Activated CD4-positive, alpha-beta T cell treated with anti-CD3 and anti-CD28 coated beads for 24 hours (primary cell): ENCODE data around the gene HS6ST1.

Experiments
- DNase-seq, 2 donors: peaks; one replicate each; pipeline ENCODE4 v3.0.0-alpha.2; 2020; ENCODE audit warnings: low read depth in 2 of 2

Gene HS6ST1

DNA sequence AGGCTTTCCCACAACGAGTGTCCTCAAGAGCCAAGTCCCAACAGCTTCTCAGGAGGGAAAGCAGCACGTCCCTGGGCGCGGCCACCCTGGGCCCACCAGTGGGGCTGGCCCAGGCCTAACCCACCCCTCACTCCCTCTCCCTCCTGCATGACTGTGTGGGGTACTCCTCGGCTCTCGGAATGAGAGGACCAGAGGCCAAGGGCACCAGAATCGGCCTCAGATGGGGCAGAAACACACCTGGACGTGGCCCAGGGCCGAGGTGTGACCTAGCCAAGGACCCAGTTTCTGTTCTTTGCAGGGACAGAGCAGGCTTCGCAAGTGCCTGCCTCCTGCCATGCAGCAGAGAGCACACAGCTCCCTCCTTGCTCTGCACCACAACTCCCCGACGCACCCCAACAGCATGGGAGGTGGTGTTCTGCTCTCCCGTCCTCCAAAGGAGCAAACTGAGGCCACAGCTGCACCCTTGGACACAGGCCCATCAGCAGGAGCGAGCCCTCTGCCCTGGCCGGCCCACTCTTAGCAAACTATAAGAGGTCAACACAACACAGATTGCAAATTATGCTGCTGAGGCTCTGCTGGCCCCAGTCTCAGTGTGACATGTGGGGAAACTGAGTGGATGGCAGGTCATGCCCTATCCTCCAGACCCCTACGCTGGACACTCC lies 19.7 kb downstream of the HS6ST1 start:
- no peak for DNase-seq

DNA sequence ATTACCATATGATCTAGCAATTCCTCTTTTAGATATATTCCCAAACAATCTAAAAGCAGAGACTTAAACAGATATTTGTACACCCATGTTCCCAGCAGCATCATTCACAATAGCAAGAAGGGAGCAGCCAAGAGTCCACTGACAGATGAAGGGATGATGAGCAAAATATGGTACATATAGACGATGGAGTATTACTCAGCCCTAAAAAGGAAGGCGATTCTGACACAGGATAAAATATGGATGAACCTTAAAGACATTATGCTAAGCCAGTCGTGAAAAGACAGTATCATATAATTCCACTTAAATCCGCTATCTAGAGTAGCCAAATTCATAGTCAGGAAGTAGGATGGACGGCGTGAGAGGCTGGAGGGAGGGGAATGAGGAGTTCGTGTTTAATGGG lies 20.4 kb downstream of the HS6ST1 start:
- no peak for DNase-seq

DNA sequence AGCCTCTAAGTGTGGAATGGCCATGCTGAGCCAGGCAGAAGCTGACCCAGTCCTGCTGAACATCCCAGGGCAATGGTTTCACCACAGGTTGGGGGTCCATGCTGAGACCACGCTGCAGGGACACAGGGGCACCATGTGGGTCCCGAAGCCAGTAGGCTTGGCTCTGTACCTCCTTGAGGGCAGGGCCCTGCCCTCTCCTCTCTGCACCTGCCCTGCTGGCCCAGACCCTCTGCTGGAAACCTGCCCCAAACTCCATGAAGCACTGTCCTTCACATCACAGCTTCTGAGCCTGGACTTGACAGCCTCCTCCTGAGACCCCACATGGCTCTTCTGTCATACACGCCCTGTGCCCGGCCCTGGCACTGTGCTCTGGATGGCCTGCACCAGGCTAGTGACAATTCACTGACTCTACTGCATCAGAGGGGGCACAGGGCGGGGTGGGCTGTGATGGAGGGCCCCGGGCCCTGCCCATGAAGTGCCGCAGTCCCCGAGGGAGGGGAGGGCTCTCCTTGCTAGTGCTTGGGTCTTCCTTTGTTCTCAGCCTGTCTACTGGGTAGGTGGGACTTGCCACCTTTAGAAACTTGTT lies 24.7 kb downstream of the HS6ST1 start:
- DNase-seq, result no peak

DNA sequence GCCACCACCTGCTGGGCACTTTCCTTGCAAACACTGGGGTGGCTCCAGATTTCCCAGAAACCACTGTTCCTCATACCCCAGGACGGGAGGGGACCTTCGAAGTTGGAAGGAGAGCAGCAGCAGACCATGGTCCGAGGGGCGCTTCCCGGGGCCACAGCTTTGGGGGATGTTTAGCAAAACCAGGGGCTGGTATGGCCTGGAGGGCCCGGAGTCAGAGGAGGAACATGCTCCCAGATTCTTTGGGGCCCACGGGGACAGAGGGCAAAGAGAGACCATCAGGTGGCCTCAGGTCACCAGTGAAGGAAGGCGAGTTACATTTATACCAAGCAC lies 25.3 kb downstream of the HS6ST1 start:
- no peak for DNase-seq

DNA sequence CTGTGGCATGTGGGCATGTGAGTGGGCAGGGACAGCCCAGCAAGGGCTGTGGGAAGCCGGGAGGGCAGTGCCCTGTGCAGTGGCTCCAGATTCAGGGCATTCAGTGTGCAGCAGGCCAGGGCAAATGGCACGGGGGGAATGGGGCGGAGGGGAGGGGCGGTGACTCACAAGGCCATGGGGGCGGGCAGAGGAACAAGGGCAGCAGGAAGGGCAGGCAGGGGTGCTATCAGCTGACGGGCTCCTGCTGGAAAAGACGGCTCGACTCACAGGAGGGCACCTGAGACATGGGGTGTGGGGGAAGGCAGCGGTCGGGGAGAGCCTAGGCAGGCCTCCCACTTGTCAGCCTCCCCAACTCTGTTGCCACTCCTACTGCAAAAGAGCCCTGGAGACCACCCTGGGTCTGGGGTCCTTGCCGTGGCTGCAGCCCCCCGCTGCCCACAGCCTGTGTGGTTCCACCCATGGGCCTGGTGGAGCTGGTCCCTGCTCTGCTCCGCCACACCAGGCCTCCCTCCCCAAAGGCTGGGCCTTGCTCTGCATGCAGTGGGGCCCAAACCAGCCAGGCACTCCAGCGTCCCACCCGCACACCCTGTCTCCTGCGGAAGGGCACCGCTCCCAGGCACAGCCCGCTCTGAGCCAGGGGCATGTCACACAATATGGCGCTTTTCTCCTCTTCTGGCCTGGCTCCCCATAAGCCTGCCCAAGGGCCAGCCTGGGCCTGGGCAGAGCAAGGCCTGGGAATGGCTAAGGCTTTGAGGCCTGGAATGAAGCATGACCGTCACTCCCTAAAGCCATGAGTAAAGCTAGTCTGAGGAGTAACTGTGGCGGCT lies 25.9 kb downstream of the HS6ST1 start:
- DNase-seq, result no peak

DNA sequence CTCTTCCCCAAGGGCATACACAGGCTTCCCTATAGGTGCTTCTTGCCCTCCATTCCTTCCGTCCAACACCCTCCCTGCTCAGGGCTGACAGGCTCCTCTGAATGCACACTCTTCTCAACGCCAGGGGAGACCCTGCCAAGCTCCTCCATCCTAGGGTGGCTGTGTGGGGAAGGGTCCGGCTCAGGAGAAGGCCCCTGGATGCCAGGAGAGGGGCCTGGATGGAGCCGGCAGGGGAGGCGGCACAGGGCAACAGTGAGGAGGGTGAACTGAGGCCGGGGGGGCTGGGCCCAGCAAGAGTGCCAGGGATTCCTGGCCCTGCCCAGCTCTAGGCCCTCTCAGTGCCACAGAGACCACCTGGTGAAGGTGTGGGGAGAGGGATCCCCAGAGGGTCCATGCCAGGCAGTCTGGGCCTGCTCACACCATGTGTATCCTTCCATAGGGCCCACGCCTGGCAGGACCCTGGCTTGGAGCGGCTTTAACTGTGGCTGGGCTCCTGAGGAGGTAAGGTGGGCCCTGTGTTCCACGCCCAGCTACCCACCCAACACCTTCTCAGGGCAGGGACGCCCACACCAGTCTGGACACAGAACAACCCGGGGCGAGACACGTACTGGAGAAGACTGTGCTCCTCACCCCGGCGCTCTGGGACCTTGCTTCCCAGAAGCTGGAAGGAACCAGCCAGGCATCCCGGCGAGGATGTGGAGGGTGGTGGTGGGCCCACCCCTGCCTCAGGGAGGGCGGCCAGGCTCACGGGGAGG lies 26.6 kb downstream of the HS6ST1 start:
- no peak for DNase-seq

DNA sequence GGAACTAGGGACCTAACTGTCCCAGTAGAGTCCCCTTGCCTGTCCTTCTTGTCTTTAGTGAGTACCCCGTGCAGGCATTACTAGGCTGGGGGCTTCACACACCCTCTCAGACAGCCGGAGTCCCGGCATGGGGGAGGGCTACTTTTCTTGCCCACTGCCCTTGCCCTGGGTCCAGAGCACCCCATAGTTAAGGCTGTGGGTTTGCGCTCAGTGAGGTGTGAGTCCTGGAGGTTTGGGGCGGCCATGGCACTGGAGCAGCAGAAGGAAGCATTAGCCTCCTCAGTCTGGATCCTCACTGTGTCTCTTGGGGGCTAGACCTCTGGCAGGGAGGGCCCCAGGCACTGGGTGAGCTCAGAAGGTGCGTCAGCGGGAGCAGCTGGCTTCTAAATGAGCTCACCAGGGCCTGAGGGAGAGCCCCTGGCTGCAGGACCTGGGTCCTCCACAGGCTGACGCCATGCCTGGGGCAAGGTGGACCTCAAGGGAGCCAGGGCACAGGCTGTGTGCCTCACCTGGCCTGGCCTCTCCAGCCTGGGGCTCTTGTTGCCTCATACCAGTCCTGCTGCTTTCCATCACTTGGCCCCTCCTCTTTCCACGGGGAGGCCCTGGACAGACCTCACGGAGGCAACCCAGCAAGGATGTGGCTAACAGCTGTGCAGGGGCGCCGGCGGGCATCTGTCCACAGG lies 27.4 kb downstream of the HS6ST1 start:
- DNase-seq, result no peak

DNA sequence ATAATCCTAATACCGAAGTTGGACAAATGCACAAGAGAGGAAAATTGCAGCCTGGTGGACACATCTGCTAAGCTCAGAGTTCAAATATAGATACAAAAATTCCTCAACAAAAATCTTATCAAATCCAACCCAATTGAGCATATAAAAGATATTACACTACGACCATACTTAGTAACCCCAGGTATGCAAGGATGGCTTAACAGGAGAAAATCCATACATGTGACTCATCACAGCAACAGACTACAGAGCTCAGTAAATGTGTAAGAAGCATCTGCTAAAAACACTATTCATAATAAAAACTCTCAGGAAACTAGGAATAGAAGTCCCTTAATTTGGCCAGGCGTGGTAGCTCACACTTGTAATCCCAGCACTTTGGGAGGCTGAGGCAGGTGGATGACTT lies 28.3 kb downstream of the HS6ST1 start:
- DNase-seq, result no peak

DNA sequence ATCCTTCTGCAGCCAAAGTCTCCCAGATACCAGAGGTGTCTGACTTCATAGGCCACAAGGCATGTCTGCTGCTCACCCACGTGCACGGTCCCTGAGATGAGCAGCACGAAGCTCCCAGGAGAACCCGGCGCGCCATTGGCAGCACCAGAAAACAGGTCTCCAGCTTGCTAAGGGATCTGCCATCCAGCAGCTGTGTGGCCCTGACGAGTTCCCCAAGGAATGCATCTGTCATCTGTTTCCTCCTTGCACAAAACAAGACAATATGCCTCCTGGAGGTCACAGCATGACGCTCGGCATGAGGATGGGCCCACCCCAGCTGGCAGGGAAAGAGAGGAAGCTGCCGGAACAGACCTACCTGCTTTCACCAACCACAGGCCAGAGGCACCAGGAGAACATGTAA lies 29.2 kb downstream of the HS6ST1 start:
- no peak for DNase-seq

DNA sequence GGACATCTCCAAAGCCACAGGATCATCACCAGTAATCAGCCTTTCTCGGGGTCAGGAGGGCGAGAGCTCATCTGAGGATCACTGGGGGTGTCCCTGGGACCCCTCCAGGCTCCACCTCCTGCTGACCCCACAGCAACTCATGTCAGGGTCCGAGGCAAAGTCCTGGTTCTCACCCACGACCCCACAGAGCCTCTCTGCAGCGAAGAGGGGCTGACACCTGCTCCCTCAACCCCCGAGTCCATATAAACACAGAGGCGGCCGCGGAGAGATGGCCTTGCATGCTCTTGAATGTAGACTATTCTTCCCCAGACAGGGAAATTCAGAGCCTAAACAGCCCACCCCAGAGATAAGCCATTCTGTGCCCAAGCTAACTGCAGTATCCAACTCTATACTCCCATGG lies 29.9 kb downstream of the HS6ST1 start:
- no peak for DNase-seq

DNA sequence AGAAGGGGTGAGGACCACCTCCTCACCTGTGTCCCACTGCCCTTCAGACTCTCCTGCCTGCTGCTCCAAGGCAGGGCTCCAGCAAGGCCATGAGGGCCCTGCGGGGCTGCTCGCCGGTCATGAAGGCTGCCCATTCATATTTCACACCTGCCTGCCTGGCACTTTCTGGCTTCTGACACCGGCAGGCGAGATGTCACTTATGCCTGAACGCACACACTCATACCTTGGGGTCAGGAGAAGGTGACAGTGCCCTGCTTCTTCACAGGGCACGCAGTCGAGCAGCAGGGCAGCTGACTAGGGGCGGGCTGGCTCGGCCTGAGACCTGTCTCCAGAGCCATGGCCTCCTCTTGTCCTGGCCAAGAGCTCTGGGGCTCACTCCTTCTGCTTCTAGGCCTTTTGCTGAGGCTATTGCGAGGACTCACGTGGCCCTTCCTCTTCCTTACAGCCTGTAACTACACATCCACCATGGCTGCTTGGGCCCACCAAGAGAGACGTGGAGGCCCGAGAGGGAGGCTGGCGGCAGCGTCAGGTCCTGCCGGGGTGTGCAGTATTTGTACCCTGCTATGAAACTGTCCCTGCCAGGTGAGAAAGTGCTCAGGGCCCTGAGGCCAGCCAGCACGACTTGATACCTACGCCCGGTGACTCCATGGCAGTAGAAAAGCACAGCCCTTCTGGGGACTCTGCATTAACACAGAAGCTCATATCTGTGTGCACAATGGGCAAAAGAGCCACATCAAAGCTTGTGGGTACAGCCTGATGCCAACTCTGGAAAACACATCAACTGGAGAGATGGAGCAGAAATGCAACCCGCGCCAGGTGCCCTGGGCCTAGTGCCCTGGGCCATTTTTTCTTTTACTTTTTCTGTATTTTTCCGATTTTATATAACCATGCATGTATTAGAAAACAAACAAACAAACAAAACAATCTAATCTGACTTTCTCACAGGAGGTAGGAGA lies 30.6 kb downstream of the HS6ST1 start:
- no peak for DNase-seq

DNA sequence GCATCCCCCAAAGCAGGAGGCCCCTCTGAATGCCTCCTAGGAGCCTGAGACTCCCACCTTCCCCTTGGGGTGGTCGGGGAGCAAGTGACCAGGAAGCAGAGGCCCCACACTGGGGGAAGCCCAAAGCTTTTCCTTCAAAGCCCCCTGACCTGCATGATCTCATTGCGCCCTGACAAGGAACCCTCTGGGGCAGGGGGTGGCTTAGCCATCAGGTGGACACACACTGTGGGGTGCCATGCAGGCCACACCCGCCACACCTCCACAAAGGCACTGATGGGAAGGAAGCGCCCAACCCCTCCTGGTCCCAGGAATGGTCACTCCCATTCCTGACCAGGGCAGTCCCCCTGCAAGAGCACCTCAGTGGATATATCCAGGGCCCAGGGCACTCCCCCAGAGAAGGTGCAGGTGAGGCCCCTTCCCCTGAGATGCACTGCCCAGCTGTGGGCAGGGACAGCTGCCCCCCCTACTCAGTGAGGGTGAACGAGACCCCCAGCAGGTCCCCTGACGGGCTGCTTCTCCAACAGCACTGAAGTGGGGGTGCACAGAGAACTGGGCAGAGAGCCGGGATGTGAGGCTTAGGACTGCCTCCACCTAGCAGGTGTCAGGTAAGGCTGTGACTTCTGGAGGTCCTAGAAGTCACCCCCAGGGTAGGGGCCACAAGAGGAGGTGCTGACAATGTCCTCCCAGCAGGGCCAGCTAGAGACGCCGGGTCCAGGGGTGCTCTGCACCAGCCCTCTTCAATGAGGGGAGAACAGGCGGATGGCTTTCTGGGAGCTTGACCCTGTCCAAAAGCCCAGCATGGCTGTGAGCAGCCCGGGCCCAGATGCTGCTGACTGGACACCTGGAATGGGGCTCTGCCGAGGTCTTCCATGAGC lies 31.5 kb downstream of the HS6ST1 start:
- DNase-seq, result no peak

DNA sequence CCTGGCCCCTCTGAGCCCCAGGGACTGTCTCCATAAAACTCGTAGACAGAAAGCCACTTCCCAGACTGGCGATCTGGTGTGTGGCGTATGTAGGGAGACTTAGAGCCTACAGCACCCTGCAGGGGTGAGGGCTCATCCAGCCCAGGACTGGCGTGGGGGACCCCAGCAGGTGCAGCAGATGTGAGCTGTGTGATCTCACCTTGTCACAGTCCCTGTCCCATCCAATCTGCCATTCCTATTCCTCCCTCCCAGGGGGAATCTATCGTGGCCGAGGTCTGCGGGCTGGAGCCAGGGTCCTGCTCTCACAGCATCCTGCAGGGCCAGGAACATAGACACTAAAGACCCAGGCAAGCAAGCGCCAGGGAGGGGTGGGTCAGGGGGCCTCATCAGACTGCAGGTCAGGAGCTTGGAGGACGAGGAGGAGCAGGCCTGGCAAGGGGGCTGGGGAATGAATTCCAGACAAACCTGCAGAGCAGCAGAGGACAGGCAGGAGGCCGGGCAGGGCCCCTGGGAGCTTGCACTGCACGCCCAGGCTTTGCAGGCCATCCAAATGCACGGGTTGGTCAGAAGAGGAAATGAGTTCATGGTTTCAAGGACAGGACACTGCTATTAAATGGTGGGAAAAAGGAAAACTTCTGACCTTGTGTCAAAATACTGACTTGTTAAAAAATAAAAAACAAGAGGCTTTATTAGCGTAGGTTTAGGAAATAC lies 32.5 kb downstream of the HS6ST1 start:
- no peak for DNase-seq

DNA sequence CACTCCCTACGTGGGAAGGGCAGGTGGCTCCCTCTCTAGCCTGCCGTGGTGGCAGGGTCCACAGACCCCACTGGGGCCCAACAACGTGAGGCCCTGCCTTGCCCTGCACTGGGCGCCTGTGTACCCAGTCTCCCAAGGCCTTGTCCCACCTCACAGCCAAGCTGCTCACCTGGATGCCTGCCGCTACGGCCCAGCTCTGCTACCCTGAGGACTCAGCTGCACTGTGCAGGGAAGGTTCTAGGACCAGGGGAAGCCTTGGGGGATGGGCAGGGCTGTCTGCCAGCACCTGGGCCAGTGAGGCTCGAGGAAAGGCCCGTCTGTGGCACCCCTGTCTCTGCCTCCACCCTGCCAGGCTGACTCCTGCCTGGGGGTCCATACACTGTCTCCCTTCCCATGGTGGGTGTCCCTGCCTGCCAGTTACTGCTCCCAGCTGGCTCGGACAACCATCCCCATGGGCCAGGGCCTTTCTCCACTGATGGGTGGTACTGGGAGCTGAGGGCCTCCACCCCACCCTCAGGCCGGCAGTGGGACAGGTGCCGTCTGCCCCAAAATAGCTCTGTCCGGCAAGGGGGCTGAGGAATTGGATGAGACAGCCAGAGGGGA lies 33.2 kb downstream of the HS6ST1 start:
- DNase-seq, result no peak

DNA sequence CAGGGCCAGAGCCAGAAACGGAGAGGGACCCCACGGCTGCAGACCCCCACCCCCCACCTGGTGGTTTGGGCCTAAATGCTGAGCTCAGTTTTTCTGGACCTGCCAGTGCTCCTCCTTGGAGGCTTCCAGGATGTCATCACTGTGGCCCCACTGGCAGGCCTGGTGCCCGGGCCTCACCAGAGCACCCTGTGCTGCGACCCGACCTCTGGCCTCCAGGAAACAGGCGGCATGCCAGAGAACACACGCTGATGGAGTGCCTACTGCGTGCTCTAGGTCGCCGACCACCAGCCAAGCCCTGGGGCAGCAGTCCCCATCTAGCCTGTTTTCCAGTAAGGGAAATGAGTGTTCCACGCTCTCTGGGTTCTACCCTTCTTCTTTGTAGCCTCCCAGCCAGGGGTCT lies 33.8 kb downstream of the HS6ST1 start:
- no peak for DNase-seq

DNA sequence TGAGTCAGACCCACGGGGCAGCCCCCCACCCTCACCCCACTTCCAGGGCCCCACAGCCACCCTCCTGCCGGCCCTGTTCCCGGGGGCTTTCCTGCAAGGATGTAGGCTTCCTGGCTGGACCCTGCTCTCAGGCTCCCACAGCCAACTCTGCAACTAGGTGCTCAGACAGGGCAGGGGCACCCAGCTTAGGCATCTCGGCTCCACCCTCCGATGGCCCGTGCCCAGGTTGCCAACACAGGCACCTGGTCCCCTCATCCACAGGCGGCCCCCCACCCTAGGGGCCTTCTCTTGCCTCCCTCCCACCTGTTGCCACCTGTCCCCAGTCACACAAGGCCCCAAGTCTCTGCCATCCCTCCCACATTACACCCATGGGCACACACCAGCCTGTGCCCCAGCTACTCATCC lies 34.6 kb downstream of the HS6ST1 start:
- no peak for DNase-seq

DNA sequence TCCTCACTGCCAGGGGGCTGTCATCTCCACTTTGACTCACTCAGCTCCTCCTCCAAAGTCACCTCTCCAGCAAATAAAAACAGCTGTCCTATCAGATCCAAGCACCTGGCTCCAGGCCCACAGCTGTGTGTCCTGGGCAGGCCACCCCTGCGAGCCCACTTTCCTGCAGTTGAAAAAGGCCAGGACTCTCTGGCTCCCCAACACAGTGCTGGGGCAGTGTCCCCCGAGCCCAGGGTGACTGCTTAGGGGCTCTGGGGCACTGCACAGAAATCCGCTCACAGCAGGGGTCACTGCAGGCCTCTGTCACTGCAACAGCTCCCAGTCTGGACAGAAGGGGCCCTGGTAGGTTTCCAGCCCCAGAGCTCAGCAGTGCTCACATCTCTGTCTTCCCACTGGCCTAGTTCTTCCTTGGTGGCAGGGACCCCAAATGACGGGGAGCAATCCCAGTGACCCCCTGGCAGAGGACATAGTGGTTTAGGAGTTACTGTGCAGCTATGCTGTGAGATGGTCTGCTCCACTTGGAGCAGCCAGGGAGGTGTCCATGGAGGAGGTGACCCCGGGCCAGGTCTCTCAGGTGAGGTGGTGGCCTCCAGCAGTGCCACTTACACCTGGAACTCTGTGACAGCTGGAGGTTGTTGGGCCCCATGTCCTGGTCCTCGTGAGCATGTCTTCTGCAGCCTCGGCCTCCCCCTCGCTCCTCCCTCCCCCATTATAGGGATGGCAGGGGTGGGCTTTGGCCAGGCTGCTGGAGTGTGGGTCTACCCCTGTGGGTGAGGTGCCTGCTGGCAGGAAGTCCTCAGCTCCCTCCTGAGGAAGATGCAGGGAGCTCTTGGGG lies 35.5 kb downstream of the HS6ST1 start:
- no peak for DNase-seq
